Thyroid gland (tissue), 4 donors: ENCODE measurements around the gene MVB12B. TPM values are rescaled to one million over a fixed set of nuclear protein-coding genes. Genes with fewer than 3 reads are reported as not detected.

Experiments used
- DNase-seq, 2 donors: peaks; one replicate each; pipeline ENCODE4 v3.0.0-alpha.2; 2019
- H3K27ac ChIP-seq, 3 donors: fragments of 200-600 bp; sonication (generic); 1 replicate in 2 of 3; 2 replicates in 1 of 3; pipeline ENCODE4 v1.5.1; 2016 to 2019; ENCODE audit warnings: mild to moderate bottlenecking in 1 of 3, moderate library complexity in 1 of 3
- H3K27me3 ChIP-seq: fragments of 200-600 bp; sonication (generic); one replicate; pipeline ENCODE4 v1.5.1; 2019
- H3K36me3 ChIP-seq, 2 donors: fragments of 200-600 bp; sonication (generic); one replicate each; pipeline ENCODE4 v1.5.1; 2016 to 2019
- H3K4me1 ChIP-seq, 2 donors: fragments of 200-600 bp; sonication (generic); one replicate each; pipeline ENCODE4 v1.5.1; 2017 to 2019
- H3K4me3 ChIP-seq, 3 donors: fragments of 200-600 bp; sonication (generic); replicated peaks in 1 of 3; 1 replicate in 2 of 3; 2 replicates in 1 of 3; pipeline ENCODE4 v1.5.1; 2016; ENCODE audit warnings: mild to moderate bottlenecking in 1 of 3
- H3K9me3 ChIP-seq: fragments of 200-600 bp; sonication (generic); one replicate; pipeline ENCODE4 v1.5.1; 2017
- POLR2A ChIP-seq, 2 donors: fragments of 450-650 bp; IDR thresholded peaks; one replicate each; pipeline ENCODE4 v1.6.1; 2017; ENCODE audit warnings: antibody characterized with exemption in 2 of 2, mild to moderate bottlenecking in 2 of 2, moderate library complexity in 1 of 2
- WGBS, 2 donors: methylation state at CpG; one replicate each; pipeline ENCODE4 v1.1.5; 2017; 5-methylcytosine and 5-hydroxymethylcytosine counted together
- intact Hi-C: fragments of 100-400 bp; cut with DNase I; formaldehyde crosslinking; loops from one replicate; pipeline ENCODE4 v1.15.1; 2023
- total RNA-seq, 4 donors: library from RNA; depleted of rRNA; stranded (reverse); fragments of >200 nt; gene quantifications; one replicate each; pipeline ENCODE4 v1.2.3, GENCODE V29; 2016
- TF ChIP-seq, protein P1 (sequence below), 6 experiments: fragments of 200-600 bp in 3 of 6; fragments of 450-650 bp in 3 of 6; sonication (generic) in 3 of 6; IDR thresholded peaks; one replicate each; pipeline ENCODE4 v1.5.1; 2016 to 2019; ENCODE audit warnings: antibody characterized with exemption in 6 of 6, mild to moderate bottlenecking in 2 of 6, inconsistent platforms in 1 of 6, moderate library complexity in 1 of 6

The MVB12B gene
- total RNA-seq, 4 donors from 2014 or later: 13.4 to 19.3 (median 15.5) TPM

GRCh38 chr9:126470241-126470993, 143.8 kb downstream of the MVB12B start:
- DNase-seq: no peak
- intact Hi-C loops: no loop called here
- no peaks in the 10 kb centered on the region for H3K9me3 ChIP-seq
- no peak overlapping the region for H3K4me3 ChIP-seq
- WGBS, 2 donors: 84 to 88% methylated on average over 12 of the region's 12 CpGs
- no peaks in the 10 kb centered on the region for H3K4me1 ChIP-seq
- no peaks in the 10 kb centered on the region for H3K27me3 ChIP-seq
- TF ChIP-seq, protein P1, sequence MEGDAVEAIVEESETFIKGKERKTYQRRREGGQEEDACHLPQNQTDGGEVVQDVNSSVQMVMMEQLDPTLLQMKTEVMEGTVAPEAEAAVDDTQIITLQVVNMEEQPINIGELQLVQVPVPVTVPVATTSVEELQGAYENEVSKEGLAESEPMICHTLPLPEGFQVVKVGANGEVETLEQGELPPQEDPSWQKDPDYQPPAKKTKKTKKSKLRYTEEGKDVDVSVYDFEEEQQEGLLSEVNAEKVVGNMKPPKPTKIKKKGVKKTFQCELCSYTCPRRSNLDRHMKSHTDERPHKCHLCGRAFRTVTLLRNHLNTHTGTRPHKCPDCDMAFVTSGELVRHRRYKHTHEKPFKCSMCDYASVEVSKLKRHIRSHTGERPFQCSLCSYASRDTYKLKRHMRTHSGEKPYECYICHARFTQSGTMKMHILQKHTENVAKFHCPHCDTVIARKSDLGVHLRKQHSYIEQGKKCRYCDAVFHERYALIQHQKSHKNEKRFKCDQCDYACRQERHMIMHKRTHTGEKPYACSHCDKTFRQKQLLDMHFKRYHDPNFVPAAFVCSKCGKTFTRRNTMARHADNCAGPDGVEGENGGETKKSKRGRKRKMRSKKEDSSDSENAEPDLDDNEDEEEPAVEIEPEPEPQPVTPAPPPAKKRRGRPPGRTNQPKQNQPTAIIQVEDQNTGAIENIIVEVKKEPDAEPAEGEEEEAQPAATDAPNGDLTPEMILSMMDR (IDR thresholded peaks at IDR 0.05): no peak
- TF ChIP-seq POLR2A (IDR thresholded peaks at IDR 0.05): no peak
- no peaks in the 10 kb centered on the region for H3K36me3 ChIP-seq
- peak overlapping the region in 1 of 3 donors; percentile 18 for H3K27ac ChIP-seq

DNA sequence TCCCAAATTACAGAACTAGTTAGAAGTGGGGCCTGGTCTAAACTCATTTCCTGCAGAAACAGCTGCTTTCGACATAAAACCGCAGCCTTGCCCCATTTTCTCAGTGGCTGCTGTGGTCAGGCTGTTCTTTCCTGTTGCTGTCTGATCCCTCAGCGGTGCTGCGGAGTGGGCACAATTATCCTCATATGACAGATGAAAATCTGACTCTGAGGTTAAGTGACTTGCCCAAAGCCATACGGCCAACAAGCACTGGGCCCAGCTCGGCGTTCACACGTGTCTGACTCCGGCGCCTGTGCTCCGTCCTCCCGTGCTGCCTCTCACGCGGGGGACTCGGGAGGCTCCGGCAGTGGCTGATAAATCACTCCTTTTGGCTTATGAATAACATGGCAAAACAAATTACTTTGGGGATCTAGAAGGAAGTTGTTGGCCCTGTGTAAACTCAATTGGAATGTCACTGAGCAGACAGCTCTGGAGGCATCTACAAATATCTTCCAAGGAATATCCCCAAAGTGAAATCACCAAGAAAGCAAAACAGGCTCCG, 144.5 kb downstream of the MVB12B start:
- peak; percentile 29 for DNase-seq
- Histone ChIP-seq H3K9me3 (no peaks in the 10 kb centered on the region), H3K27ac (no peak overlapping the region), H3K36me3 (no peaks in the 10 kb centered on the region), H3K4me3 (no peak overlapping the region), H3K27me3 (no peaks in the 10 kb centered on the region), H3K4me1 (no peaks in the 10 kb centered on the region)
- intact Hi-C loops: no loop called here
- no peak for TF ChIP-seq POLR2A (IDR thresholded peaks at IDR 0.05)
- TF ChIP-seq, protein P1 (IDR thresholded peaks at IDR 0.05): no peak
- WGBS, 2 donors: 78 to 84% methylated on average over 17 of the region's 17 CpGs

DNA sequence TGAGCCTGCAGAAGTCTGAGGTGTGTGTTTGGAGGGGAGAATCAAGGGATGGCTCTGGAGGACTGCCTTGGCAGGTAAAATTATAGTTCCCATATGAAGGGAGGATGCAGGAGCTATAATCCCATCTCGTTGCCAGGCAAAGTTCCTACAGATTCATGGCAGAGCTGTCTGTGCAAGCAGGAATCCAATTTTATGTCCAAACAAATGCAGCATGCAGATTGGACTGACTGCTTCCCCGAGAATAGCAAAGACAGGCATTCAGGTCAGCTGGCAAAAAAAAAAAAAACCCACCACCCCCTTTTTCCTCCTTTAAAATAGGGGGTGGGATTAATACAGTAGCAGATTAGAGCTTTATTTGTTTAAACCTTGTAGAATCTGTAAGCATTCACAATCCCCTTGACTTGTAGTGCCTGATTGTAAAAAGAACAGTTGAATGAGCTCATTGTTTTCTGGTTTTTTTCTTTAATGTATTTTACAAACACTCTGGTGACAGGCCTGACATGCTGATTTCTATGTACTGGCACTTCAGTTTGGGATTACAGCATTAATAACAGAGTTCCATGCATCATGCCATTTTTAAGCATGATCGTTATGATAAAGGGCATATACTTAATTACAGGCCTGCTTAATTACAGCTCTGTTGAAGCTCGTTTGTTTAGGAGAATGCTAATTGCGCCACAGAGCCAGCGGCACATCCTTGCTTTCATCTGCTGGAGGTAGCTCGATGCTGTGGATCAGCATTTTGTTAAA, 145.7 kb downstream of the MVB12B start:
- DNase-seq: no peak
- Histone ChIP-seq H3K4me3 (no peak overlapping the region), H3K9me3 (no peaks in the 10 kb centered on the region), H3K27me3 (no peaks in the 10 kb centered on the region), H3K36me3 (no peaks in the 10 kb centered on the region), H3K27ac (no peak overlapping the region), H3K4me1 (no peaks in the 10 kb centered on the region)
- intact Hi-C loops: no loop called here
- TF ChIP-seq, protein P1 (IDR thresholded peaks at IDR 0.05): no peak
- TF ChIP-seq POLR2A (IDR thresholded peaks at IDR 0.05): no peak
- WGBS, 2 donors: 88% methylated on average over 7 of the region's 7 CpGs

GRCh38 chr9:126472948-126473298, 146.3 kb downstream of the MVB12B start:
- no peak for DNase-seq
- Histone ChIP-seq H3K27me3 (no peaks in the 10 kb centered on the region), H3K9me3 (no peaks in the 10 kb centered on the region), H3K27ac (no peak overlapping the region), H3K4me1 (no peaks in the 10 kb centered on the region), H3K36me3 (no peaks in the 10 kb centered on the region), H3K4me3 (no peak overlapping the region)
- intact Hi-C loops: no loop called here
- TF ChIP-seq, protein P1 (IDR thresholded peaks at IDR 0.05): no peak
- TF ChIP-seq POLR2A (IDR thresholded peaks at IDR 0.05): no peak
- WGBS, 2 donors: 92 to 99% methylated on average over 3 of the region's 3 CpGs
